ENCODE measurements around the gene SETD1A. TPM values are rescaled to one million over a fixed set of nuclear protein-coding genes. Genes with fewer than 3 reads are reported as not detected.

The SETD1A gene
- total RNA-seq, 1 experiment from 2014 or later: 0.51 TPM

- in situ Hi-C loops (cut with HindIII; ENCODE audit: low sequenced_read_pairs): no loop called here
Measured at GRCh38 chr16:30992276-30992780, 34.8 kb downstream of the SETD1A start.

GRCh38 chr16:30992931-30993816, 35.6 kb downstream of the SETD1A start:
- DNase-seq (ENCODE audit: low spot score): no peak
- in situ Hi-C loops (cut with HindIII; ENCODE audit: low sequenced_read_pairs): no loop called here

More at GRCh38 chr16:30992276-30992780, 34.8 kb downstream of the SETD1A start:
- no peak for DNase-seq (ENCODE audit: low spot score)

- no peak for DNase-seq (ENCODE audit: low spot score)
- in situ Hi-C loops (cut with HindIII; ENCODE audit: low sequenced_read_pairs): no loop called here
Measured at GRCh38 chr16:30995927-30996323, 38.4 kb downstream of the SETD1A start.

- in situ Hi-C loops (cut with HindIII; ENCODE audit: low sequenced_read_pairs): no loop called here
- no peak for DNase-seq (ENCODE audit: low spot score)
Measured at GRCh38 chr16:30996324-30996984, 38.9 kb downstream of the SETD1A start.

- in situ Hi-C loops (cut with HindIII; ENCODE audit: low sequenced_read_pairs): no loop called here
- peak; percentile 70 for DNase-seq (ENCODE audit: low spot score)
Measured at GRCh38 chr16:30996985-30997724, 39.6 kb downstream of the SETD1A start.

- DNase-seq (ENCODE audit: low spot score): no peak
- in situ Hi-C loops (cut with HindIII; ENCODE audit: low sequenced_read_pairs): no loop called here
Measured at GRCh38 chr16:30997725-30998711, 40.5 kb downstream of the SETD1A start.

GRCh38 chr16:30998852-30999761, 41.6 kb downstream of the SETD1A start:
- DNase-seq (ENCODE audit: low spot score): peak; percentile 82
- in situ Hi-C loops (cut with HindIII; ENCODE audit: low sequenced_read_pairs): no loop called here

GRCh38 chr16:31000671-31001382, 43.3 kb downstream of the SETD1A start:
- in situ Hi-C loops (cut with HindIII; ENCODE audit: low sequenced_read_pairs): no loop called here

GRCh38 chr16:31001507-31002249, 44.1 kb downstream of the SETD1A start:
- in situ Hi-C loops (cut with HindIII; ENCODE audit: low sequenced_read_pairs): no loop called here
- DNase-seq (ENCODE audit: low spot score): no peak

More at GRCh38 chr16:31000671-31001382, 43.3 kb downstream of the SETD1A start:
- no peak for DNase-seq (ENCODE audit: low spot score)

- DNase-seq (ENCODE audit: low spot score): peak; percentile 40
- in situ Hi-C loops (cut with HindIII; ENCODE audit: low sequenced_read_pairs): no loop called here
Measured at GRCh38 chr16:31002250-31002700, 44.7 kb downstream of the SETD1A start.

GRCh38 chr16:31002862-31003341, 45.3 kb downstream of the SETD1A start:
- no peak for DNase-seq (ENCODE audit: low spot score)
- in situ Hi-C loops (cut with HindIII; ENCODE audit: low sequenced_read_pairs): no loop called here

GRCh38 chr16:31003744-31004143, 46.2 kb downstream of the SETD1A start:
- no peak for DNase-seq (ENCODE audit: low spot score)
- in situ Hi-C loops (cut with HindIII; ENCODE audit: low sequenced_read_pairs): no loop called here

GRCh38 chr16:31004658-31005057, 47.1 kb downstream of the SETD1A start:
- DNase-seq (ENCODE audit: low spot score): no peak
- in situ Hi-C loops (cut with HindIII; ENCODE audit: low sequenced_read_pairs): no loop called here

GRCh38 chr16:31005350-31006085, 48.0 kb downstream of the SETD1A start:
- no peak for DNase-seq (ENCODE audit: low spot score)
- in situ Hi-C loops (cut with HindIII; ENCODE audit: low sequenced_read_pairs): no loop called here

GRCh38 chr16:31006086-31006385, 48.5 kb downstream of the SETD1A start:
- in situ Hi-C loops (cut with HindIII; ENCODE audit: low sequenced_read_pairs): no loop called here
- DNase-seq (ENCODE audit: low spot score): peak; percentile 88

GRCh38 chr16:31006589-31006988, 49.0 kb downstream of the SETD1A start:
- in situ Hi-C loops (cut with HindIII; ENCODE audit: low sequenced_read_pairs): no loop called here
- DNase-seq (ENCODE audit: low spot score): no peak

All from G401 (cell line).